ENCODE measurements around the gene SS18L1.

The SS18L1 gene

DNA sequence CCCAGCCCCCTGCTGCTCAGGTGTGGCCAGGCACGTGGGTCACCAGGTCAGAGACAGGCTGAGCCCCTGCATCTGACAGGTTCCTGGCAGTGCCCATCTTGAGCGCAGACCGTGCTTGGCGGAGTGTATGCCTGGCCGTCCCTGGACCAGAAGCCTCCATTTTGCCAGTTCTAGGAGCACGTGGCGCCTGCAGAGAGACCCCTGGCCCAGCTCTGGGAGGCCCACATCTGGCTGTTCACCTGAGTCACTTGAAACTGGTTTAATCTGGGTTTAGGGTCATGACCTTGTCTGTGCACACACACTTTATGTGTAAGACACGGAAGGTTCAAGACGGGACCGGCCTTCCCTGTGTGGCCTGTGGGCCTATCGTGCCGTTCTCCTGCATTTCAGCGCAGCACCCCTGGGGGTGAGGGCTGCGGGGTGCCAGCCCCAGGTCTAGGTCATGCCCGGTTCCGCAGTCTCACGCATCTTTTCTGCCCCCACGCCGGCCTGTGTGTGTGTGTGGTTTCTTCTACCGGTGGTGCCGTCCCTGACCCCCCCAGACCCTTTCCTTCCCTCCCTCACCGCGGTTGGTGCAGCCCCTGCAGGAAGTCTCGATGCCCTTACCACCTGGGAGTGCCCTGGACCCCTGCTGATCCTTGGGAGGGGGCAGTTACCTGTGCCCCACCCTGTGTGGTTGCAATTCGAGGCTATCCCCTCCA, 14.0 kb downstream of the SS18L1 start:
- no peak for DNase-seq

DNA sequence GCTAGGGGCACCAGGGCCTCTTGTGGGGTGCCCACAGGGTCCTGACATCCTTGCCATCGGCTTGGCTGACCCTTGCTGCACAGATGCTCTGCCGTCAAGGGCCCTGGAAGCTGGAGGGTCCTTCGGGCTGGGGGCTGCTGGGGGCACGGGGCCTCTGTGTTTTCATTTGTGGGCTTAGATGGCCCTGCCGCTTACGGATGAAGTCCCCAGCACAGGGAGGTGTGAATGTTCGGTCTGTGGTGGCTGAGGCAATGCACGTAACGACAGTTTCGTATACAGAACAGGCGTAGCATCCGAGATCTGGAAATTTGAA, 14.5 kb downstream of the SS18L1 start:
- no peak for DNase-seq

DNA sequence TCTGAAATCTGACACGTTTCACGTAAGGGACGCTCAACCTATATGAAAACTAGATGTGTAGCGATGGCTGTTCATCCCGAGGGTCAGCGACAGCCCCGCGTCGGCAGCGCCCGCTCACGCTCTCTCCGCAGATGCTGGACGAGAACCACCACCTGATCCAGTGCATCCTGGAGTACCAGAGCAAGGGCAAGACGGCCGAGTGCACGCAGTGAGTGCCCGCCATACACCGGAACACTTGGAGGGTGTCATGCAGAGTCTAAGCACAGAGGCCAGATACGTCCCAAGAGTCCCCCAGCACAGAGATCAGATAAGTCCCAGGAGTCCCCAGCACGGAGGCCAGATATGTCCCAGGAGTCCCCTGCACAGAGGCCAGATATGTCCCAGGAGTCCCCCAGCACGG, 15.0 kb downstream of the SS18L1 start:
- no peak for DNase-seq

DNA sequence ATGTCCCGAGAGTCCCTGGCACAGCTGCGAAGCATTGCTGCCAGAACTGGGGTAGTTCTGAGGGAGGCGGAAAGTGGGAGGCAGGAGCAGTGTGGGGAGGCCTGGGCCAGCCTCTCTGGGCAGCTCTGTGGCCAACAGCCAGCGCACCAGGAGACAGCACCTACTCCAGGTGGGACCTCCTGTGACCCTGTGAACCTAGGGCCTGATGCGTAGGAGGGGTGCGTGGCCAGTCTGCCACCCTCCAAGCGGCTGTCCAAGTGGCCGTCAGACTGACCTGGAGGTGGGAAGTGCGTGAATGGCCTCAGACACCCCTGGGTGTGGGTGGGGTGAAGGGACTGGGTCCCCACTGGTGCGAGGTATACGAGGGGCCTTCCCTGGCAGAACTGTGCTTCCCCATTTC, 15.5 kb downstream of the SS18L1 start:
- DNase-seq = no peak

DNA sequence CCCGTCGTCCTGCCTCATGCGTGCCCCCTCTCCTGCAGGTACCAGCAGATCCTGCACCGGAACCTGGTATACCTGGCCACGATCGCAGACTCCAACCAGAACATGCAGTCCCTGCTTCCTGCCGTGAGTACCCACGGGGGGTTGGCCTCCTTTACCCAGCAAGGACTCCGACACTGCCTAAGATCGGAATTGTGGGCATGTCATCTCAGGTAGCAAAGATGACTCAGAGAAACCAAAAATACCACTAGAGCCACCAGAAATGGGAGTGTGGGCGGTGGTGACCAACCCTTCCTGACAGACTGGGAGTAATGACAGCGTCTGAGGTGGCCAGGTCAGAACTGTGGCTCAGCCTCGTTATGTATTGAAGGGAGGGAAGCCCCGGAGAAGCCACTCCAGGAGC, 16.3 kb downstream of the SS18L1 start:
- DNase-seq = peak; percentile 87 to 88

DNA sequence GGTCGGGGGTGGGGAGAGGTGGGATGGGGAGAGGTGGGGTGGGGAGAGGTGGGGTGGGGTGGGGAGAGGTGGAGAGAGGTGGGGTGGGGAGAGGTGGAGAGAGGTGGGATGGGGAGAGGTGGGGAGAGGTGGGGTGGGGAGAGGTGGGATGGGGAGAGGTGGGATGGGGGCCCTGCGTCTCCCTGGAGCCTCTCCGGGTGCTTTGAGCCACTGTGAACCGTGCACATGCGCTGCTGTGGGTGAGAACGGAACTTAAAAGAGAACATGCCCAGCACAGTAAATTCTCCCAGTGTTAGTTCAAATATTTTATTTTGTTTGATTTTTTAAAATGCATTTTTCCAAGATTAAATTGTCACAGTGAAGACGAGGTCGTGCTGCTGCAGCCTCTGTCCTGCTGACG, 16.7 kb downstream of the SS18L1 start:
- DNase-seq = no peak

DNA sequence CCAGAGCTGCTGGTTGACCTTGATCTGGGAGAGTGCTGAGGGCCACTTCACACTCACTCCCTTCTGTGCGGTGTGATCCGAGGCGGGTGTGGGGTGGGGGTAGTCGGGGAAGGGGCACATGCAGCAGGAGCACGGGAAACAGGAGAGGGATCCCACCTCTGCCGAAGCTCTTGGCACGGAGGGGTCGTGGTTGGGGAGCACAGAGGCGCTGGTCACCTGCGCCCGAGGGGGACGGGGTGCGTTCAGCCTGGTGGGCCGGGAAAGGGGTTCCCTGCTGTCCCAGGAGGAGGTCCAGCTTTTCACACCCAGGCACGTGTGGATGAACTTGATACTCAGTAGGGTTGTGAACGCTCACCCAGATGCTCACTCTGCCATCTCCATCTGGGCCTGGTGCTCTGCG, 17.3 kb downstream of the SS18L1 start:
- DNase-seq = no peak

DNA sequence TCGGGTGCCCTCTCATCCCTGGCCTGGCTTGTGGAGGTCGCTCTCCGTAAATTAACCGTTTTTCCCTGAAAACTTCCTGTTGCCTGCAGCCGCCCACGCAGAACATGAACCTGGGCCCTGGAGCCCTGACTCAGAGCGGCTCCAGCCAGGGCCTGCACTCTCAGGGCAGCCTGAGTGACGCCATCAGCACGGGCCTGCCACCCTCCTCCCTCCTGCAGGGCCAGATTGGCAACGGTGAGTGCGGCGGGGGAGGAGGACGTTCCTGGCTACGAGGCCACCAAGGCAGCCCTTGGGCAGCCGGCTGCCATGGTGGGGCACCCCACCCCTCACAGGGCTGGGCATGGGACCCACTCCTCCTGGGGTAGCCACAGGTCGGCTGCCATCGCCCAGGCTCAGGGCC, 17.8 kb downstream of the SS18L1 start:
- DNase-seq = no peak

DNA sequence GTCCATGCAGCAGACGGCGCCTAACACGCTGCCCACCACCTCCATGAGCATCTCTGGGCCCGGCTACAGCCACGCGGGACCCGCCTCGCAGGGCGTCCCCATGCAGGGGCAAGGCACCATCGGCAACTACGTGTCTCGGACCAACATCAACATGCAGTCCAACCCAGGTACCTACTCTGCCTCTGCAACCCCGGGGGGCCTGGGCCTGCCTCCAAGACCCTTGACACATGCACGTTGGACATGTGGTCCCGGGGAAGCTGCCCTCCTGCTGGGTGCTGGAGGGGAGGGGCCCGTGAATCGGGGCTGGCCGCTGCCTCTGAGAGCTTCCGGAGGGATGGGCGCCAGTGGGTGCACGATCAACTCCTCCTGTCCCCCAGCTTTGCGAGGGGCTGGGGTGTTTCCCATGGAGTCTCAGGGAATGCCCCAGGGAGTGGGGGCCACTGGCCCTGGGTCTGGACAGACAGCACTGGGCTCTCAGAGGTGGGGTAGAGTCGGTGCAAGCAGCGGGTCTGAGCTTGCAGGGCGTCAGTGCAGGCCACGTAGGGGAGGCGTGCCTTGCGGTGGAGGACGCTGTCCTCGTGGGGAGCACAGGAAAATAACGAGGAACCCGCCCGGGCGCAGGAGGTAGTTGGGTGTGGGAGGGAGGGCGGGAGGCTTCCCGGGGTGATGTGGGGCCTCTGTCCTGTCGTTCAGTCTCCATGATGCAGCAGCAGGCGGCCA, 19.4 kb downstream of the SS18L1 start:
- DNase-seq = no peak

DNA sequence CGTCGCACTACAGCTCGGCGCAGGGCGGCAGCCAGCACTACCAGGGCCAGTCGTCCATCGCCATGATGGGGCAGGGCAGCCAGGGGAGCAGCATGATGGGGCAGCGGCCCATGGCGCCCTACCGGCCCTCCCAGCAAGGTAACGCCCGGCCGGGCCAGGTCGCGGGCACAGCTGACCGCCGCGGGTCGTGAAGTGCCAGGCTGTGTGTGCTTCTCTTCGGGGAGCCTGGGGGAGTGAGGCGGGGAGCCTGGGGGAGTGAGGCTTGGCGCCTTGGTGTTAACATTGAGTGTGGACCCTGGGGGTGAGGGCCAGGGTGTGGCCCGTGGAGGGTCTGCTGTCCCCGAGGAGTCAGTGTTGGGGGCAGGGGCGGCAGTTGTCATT, 19.9 kb downstream of the SS18L1 start:
- DNase-seq = no peak

DNA sequence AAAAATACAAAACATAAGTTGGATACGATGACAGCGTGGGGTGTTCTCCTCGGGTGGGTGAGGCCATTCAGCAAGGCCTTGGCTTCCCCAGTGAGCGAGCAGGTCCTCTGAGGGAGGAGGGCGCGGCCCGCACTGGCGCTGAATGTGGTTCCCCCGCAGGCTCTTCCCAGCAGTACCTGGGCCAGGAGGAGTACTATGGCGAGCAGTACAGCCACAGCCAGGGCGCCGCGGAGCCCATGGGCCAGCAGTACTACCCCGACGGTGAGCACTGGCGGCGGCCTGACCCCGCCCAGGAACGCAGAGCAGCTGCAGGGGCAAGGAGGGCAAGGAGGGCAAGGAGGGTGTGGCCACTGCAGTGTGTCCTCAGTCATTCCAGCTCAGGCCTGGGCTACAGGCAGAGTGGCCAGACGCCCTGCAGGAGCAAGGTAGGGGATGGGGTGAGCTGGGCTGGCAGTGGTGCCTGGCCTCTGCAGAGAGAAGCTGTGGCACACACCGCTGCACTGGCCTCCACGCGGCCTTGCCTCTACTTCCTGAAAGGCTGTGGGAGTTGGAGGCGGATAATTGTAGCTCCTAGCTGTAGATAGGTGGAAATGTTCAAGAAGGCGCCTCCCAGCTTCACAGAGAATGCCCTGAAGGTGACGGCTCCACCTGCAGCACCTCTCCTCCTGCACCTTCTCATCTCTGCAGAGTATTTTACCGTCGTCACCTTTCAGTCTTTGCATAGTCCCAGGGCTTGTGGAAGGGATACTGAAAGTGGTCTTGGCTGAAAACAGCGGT, 20.6 kb downstream of the SS18L1 start:
- DNase-seq = no peak

DNA sequence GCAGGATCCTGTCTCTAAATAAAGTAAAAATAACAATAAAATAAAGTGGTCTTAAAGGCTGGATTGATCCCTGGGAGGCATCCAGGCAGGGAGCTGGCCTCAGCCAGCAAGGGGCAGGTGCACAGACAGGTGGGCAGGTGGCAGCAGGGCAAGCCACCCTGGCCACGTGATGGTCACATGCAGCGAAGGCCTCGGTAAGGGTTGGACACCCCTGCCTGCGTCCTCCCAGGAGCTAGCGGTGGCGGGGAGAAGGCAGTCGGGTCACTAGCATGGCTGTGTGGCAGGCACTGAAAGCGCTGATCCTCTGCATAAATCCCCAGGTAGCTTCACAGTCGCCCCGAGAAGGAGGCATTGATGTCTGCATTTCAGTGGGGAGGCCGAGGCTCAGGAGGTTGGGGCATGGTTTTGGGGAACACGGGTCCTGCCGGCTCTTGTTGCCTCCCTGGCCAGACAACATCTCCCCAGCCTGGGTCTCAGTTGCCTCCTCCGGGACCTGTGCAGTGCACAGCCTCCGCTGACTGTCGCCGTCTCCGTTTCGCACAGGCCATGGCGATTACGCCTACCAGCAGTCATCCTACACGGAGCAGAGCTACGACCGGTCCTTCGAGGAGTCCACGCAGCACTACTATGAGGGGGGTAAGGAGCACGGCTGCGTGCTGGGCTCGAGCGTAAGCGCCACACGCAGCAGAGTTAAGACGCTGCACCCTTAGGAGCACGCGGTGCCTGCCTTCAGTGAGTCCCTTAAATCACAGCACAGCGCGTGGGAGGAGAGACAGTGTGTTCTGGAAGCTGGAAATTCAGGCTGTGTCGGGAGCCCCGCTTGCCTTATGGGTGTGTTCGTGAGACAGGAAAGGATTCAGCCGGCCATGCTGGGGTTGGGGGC, 21.6 kb downstream of the SS18L1 start:
- no peak for DNase-seq

DNA sequence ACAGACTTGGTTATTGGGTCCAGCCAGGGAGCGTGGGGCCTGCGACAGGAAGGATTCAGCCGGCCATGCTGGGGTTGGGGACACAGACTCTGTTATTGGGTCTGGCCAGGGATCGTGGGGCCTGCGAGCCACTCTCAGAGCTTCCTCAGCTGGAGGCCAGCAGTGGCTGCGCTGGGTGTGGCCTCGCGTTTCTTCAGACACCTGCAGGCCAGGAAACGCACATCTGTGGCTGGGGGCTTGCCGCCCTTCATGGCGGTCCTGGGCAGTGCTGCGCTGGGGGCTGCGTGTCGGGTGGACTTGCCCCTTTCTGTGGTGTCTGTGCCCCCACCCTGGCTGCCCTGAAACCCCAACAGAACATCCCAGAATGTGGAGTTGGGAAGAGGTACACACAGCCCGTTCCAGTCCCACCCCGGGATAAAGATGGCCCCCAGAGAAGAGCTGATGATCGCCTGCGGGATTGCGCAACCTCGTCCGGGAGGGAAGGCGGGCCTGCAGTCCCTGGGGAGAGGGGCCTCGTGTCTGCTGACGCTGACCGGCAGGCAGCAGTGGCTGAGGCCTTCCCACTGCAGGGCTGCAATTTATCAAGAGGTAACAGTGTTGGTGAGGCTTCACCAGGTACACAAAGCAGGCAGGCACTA, 22.3 kb downstream of the SS18L1 start:
- no peak for DNase-seq

DNA sequence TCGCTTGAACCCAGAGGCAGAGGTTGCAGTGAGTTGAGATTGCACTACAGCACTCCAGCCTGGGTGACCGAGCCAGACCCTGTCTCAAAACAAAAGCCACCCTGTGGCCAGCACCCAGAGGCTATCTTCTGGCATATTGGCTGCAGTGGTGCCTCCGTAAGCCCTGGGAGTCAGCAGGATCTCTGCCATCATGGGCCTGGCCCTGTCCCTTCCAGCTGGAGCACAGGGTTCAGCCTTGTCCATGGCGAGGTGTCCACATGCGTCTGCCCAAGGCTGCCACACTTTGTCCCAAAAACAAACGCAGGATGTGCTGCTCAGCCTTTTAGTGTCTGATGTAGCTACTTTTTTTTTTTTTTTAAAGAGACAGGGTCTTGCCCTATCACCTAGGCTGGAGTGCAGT, 23.9 kb downstream of the SS18L1 start:
- no peak for DNase-seq

DNA sequence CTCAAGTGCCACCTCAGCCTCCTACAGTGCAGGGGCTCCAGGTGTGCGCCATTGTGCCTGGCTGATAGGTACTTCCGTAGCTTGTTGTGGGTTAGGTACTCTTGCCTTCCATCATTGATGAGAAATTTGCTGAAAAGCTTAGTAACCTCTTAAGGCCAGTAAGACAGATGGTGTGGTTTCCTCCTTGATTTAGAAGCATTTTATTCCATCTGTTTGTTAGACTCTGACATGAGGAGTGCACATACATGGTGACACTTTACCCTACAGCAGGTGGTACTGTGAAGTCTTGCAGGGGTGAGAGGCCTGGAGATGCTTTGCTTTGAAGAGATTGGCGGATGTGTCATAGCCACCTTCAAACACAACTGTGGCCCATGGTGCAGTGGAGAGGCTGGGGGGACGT, 24.5 kb downstream of the SS18L1 start:
- DNase-seq = no peak

DNA sequence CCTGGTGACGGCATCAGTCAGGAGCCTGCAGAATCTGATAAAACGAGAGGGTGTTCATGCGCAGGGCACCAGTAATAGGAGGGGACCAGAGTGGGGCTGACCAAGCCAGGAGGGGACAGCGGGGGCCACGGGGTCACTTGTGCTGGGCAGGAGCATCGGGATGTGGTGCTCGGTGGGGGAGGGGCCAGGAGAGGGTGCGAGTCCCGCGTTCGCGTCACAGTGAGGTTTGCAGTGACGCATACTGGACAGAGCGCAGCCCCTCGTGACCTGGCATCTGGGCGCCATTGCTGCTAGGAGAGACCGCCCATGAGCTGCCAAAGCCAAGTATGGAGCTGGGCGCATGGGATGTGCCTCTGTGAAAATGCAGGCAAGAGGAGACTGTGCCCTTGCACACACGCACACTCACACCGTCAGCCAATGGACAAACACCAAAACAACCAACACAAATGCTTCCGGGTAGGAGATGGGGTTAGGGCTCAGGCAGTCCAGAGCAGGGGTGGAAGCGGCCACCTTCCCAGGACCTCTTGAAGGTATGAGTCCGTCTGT, 25.4 kb downstream of the SS18L1 start:
- DNase-seq = no peak

DNA sequence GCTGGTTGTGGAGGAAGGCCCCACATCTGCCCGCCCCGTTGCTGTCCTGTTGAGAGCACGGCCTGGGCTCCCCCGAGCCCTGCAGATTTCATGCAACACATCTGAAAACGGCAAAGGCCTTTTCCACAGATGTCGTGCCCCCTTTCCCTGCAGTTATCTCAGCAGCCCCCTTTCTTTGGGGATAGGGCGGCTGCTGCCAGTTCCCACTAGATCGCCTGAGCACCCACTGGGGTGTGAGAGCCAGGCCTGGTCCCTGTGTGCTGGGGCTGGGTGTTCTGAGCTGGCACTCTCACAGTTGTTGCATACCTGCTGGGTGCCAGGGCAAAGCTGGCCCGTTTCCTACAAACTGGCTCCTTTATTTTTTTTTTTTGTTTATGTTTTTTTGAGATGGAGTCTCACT, 27.0 kb downstream of the SS18L1 start:
- DNase-seq = no peak

DNA sequence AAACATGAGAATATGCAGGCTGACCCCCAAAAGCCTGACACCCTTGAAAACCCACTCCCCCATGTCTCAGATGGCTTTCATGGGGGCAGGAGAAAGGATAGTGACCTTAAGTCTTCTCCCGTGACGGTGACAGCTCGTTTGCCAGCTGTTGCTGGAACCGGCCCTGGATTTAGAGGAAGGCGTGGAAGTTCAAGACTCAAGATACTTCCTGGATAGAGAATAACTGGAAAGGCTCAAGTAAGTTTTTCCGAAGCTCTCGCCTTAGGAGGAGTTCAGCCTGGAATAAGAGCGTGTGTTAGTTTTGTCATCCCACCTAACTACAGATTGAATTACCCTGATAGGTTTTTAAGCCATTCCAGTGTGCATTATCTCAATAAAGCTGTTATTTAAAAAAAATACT, 27.7 kb downstream of the SS18L1 start:
- DNase-seq = no peak

DNA sequence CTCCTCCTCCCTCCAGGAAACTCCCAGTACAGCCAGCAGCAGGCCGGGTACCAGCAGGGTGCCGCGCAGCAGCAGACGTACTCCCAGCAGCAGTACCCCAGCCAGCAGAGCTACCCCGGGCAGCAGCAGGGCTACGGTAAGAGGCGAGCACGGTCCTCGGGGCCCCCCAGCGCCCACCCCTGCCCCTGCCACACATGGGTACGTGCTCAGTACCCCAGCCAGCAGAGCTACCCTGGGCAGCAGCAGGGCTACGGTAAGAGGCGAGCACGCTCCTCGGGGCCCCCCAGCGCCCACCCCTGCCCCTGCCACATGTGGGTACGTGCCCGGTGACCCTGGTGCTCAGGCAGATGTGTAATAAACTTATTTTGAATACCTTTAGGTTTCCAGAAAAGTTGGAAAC, 29.1 kb downstream of the SS18L1 start:
- no peak for DNase-seq

DNA sequence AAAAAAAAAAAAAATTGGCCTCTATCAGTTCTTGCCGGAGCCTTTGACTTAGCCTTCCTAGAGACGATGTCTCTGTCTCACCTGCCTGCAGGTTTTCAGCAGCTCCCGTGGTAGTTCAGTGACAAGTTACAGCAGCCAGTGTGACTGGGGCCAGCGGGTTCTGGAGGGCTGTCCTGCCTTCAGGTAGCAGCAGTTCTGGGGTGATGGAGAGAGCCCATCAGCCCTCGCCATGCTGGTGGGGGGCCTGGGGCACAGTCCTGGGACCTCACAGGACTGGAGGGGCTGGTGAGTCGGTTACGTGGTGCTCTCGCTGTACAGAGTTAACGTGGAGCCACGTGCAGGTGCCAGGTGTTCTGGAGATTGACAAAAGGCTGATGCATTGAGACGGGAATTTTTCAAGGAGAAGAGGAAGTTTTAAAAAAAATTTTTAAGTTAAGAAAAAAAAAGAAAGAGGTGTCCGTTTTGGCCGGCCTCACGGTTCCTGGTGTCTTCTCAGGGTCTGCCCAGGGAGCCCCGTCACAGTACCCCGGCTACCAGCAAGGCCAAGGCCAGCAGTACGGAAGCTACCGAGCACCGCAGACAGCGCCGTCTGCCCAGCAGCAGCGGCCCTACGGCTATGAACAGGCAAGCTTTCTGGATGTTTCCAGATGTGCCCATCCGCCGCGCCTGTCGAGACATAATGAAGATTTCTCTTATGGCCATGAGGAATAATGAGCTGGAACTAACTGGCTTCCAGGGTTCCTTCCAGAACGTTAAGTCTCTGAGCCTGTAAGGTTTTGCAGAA, 30.6 kb downstream of the SS18L1 start:
- no peak for DNase-seq

DNA sequence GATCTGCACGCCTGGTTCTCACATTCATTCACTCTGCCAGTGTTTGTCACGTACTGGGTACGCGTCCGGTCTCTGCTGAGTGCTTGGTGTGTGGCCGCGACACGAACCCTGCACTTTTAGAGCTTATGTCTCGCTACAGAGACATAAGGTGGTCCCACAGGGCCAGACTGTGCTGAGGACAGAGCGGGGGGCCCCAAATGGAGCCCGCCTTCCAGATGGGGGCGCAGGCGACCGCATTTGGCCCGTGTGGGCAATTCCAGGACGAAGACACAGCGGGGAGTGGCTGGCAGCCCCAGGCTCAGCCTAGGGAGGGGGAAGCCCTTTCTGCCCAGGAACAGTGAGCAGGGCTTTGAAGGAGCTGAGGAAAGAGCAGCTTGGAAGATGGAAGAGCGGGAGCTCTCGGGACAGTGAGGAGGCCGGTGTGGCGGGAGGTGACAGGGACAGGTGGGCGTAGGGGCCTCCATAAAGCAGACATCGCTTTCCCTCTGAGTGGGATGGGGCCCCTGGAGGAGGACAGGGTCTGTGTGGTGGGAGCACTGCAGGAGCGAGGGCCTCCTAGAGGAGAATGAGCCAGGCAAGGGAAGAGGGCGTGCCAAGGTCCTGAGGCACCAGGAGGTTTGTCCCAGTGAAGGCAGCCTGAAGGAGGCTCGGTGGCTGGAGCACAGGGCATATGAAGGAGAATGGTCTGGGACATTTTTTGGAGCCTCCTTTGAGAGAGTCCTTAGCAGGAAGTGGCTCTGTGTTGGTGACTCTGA, 31.5 kb downstream of the SS18L1 start:
- DNase-seq = no peak

All from activated T-cell treated with anti-CD3 and anti-CD28 coated beads, Interleukin-2, amount 50 U/mL, for 48 hours (primary cell).